HG03103 (cell line): Measurements from ENCODE around the gene SLX9.

Source experiments
- ATAC-seq: cut with Tn5 transposase; IDR thresholded peaks from one replicate; pipeline ENCODE4 v1.9.1; 2021; ENCODE audit warnings: low read depth; ENCODE audit not compliant: unreplicated experiment

Gene SLX9

DNA sequence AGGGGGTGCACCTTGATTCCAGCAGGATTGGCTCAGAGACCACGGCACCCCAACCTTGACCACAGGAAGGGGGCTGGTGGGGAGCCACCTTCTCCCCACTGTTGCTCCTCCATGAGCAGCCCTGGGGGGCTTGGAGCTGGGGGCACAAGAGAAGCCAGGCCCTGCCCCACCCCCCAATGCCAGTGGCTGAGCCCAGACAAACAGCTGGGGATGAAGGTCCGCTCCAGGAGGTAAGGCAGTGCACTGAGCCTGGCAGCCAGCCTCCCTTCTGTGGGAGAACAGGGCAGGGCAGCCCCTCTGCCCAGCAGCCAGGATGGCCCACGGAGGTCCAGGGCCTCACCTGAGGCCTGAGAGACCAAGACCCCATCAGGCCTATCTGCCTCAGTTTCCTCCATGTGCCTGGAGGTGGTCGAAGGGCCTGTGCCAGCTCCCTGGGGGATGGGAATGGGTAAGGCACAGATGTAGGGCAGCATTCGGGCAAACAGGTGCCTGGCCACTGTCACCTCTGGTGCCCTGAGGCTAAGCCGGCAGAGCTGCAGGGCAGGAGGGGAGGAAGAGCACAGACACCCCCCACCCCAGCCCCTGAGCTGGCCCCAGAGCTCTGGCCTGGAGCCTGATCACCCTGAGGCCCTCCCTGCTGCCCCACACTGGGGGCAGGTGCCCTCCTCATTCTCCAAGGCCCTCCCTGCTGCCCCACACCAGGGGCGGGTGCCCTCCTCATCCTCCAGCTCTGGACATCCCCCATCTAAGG, 26.2 kb upstream of the SLX9 start:
- no peak for ATAC-seq

DNA sequence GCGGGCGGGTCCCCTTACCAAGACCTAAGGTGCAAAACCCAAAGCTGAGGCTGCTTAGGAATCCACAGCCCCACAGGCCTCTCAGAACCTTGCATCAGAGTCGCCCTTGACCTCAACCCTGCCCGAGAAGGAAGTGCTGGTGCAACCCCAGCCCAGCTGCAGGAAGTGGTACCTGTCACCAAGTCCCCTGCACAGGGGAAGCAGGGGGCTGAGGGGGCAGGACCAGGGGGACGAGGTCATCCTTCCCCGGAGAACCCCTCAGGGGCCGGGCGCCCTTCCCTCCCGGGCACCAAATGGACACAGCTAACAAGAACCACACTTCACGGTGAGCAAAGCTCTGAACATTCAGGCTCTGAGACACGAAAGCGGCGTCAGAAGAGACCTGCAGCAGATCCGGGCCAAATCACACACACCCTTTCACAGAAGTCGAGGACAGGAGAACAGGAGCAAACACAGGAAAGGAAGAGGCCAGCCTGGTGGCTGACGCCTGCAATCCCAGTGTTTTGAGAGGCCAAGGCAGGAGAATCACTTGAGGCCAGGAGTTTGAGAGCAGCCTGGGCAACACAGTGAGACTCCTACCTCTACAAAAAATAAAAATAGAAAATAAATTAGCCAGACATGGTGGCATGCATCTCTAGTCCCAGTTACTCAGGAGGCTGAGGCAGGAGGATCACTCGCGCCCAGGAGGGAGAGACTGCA, 25.5 kb upstream of the SLX9 start:
- ATAC-seq = peak; percentile 59

DNA sequence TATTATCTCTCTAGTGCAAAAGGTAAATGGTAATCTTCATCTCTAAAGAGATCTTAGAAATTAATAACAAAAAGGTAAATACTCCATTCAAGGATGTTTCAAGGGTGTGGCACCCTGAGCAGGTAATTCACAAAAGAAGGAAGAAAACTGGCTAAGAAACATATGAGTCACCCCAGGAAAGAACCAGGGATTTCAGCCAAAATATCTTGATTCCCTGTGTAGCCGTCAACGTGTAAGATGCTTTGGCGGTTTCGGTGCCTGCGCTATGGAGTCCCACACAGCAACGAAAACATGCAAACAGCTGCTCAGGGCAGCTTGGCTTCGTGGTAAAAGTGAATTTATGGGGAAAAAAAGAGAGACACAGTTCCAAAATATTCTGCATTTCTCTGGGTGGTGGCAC, 22.9 kb upstream of the SLX9 start:
- ATAC-seq = no peak

DNA sequence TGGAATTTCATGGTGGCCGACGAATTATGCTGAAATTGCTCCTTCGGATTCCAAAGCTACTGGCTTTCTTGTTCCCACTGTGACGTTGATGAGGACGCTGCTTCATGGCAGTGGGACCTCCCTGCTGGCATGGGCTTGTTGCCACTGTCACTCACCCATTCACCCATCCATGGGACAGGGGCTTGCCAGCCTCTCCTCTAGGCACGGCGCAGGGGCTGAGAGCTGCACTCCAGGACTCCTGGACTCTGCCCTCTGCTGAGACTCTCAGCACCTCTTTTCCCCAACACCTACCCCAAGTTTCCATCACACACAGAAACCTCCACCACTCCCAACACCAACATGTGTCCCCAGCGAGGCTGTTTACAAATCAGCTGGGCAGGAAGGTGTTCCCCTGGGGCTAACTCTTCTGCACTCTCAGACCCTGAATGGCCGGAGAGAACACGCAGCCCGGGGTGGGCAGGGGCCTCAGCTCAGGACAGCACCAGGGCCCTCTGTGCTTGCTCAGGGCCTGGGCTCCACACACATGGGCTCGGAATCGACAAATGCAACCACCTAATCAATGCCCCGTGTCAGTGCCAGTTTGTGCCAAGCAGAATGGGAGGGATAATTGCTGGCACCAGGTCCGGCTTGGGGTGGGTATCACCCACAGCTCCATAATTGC, 22.3 kb upstream of the SLX9 start:
- ATAC-seq = no peak

DNA sequence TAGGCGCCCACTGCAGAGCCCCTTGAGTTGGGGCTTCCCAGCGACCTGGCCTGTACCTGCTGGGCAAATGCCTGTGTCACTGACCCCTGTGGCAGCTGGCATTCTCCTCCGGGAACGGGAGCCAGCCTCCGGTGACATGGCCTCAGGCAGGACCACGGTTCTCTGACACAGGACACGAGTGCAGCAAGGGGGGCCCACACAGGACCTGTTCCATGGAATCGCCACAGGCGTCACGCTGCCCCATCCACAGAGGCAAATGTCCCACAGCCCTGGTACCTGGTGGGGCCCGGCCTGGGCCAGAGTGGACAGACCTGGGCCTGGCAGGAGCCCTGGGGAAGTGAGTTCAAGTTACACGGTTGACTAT, 21.7 kb upstream of the SLX9 start:
- ATAC-seq = no peak

DNA sequence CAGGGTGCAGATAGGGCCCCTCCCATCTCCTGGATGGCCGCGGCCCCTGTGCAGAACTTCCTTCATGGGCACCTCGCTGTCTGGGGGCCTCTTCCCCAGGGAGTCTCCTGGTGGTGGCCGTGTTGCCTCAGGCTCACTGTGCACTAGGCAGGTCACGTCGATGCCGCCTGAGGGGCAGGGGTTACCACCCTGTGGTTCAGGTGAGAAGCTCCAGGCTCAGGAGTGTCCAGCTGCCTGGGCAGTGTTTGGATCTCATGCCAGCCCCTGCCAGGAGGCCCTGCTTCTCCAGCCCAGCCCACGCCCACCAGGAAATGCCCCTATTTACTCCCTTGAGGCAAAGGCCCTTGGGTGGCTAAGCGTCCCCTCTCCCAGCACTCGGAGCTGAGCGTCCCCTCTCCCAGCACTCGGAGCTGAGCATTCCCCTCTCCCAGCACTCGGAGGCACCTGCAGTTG, 21.2 kb upstream of the SLX9 start:
- ATAC-seq = no peak

DNA sequence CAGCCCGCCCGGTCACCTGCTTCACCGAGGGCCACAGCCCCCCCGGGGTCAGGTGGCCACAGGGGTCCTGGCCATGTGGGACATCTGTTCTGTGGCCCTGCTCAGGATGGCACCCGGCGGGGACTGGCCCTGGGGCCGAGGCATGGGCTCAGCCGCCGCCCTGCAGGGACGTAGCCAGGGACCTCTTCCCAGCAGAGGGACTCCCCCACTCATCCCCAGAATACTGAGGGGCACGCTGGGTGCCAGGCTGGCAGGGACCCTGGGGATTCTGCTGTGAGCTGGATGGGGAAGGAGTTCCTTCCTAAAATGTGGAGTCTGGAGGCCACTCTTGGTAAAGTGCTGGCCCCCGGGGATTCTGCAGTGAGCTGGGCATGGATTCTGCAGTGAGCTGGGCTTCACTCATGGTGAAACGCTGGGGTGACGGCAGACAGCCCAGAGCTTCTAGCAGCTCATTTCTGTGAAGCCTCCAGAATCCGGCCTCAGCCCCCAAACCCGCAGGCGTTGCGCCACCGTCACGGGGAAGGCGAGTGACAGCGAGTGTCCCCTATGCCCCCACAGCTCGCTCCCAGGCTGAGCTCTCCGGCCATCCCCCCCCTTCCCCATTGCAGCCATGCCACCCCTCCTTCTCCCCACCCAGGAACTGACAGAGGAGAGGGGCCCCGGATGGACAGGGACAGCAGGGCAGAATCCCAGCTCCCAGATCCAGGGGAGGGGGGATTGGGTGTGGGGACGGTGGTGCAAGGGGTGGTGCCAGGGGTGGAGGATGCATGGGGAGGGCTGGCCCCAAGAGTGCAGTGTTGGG, 20.5 kb upstream of the SLX9 start:
- ATAC-seq = no peak

DNA sequence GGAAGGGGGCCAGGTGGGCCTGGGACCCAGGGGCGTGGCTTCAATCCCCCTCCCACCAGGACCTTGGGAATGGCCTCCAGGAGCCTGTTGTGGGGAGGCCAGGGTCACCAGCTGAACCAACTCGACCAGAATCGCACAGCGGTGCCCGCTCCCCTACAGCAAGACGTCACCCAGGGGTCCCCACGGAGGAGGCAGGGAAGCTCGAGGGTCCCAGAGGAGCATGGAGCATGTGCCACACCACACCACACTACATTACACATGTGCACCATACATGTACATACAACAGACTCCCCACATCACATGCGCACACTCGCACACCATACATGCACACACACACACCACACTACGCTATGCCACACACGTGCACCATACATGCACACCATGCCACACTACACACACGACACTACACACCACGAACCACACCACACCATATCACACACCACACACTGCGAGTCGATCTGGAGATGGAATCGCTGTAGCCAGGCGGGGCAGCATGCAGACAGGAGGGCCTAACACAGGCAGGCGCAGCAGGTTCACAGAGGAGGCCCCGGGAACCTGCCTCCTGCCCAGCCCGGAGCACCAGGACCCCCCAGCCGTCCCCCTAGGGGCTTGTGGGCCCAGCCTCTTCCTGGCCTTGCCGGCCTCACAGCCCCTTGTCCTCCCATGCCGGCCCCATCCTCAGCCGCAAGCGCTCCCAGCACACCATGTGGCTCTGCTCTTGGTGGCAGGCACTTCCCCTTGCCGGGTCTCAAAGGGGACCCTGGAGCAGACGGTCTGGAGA, 19.7 kb upstream of the SLX9 start:
- peak; percentile 13 for ATAC-seq

DNA sequence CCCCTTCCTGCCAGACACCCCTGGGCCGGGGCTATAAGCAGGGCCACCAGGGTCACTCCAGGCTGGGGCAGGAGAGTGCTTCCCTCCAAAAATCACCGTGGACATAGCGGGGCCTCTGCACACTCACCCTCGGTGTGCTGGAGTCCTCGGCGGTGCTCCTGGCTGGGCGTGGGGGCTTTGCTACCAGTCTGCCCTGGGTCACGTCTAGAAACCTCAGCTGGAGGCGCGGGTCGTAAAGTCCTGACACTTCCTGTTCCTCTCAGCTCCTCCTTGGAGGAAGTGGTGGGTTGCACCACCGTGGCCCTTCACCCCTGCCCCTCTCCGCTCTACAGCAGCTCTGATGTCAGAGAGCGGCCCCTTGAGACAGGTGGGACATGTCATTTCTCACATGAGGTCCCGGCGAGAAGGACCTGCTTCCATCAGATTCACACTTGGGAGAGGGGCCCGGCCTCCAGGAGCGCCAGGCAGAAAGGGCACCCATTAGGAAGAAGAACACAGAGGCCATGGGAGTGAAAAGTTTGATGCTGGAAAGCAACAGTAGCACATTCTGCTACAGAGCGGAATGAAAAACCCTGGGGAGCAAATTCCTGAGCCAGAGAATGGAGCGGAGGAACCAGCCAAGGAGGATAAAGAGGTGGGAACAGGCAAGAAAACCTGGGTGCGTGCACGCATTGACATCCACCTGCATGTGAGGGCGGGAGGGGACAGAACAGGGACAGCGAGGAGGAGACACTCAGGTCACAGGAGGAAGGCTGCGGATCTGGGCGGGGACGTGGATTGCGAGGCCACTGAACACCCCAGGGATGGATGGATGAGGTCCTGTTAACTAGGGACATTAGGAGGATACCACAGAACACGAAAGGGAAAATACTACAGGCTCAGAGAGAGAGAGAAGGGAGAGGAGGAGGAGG, 18.9 kb upstream of the SLX9 start, which contains the start of gene ITGB2:
Gene ITGB2 (minus strand): TSS at position 206 of the 911 bp plus-strand sequence. CDS start 10,117 bp downstream, outside the sequence.
- peak; percentile 64 for ATAC-seq

DNA sequence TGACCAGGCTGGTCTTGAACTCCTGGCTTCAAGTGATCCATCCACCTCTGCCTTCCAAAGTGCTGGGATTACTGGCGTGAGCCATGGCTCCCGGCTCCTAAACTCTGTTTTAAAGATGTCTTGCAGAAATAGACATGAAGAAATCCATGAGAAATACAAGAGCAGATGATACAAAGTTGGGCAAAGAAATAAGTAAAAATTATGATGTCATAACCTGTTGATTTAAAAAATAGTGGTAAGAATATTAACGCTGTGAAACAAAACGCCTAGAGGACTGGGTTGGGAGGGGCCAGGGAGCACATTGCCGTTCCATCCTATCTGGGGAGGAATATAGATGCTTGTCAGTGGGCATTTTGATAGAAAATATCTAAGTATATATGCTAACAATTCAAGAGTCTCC, 17.9 kb upstream of the SLX9 start:
- ATAC-seq = no peak

DNA sequence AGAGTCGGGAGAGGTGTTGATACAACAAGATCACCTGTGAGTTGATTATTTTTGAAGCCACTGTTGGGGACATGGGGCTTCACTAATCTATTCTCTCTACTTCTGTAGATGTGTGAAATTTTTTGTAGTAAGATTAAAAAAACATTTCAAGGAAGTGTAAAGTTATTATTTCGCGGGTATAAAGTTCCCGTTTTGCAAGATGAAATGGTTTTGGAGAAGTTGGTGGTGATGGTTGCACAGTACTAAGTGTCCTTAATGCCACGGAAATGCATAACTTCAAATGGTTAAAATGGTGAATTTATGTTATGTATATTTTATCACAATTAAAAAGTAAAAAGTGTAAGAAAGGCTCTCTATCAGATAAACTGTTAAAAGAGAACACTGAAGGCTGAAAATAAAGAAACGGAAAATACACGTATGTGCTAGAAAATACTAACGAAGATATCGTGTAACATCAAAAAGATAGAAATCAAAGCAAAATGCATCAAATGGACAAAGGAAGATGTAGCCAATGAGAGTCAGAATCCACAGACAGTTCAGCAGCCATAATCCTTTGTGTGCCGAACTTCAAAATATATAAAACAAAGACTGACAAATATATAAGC, 16.2 kb upstream of the SLX9 start:
- ATAC-seq = no peak

DNA sequence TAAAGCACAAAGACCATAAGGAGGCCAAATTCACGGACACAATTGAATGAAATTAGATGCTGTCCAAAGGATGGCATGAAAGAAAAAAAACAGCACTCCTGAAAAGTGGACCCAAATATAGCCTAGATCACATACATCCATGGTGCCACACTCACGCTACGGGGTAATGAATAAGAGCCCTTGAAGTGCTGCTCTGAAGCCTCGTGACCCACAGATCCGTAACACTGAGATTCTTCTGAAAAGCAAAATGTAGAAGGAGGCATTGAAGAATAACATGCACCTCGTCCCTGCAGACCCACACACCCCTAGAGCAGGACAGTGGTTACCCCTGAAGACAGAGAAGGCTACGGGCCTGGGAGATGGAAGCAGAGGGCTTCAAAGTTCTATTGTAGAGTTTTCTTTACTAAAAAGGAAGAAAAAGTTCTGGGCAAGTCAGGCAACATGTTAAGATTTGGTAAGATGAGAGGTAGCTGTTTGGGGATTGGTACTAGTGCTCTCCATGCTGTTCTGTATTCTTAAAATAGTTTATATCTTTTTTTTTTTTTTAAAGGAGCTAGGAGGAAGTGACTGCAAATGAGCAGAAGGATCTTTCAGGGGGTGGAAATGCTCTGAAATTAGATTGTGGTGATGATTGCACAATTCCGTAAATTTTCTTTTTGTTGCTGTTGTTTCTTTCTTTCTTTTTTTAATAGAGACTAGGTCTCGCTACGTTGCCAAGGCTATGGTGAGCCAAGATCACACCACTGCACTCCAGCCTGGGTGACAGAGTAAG, 15.0 kb upstream of the SLX9 start:
- no peak for ATAC-seq

DNA sequence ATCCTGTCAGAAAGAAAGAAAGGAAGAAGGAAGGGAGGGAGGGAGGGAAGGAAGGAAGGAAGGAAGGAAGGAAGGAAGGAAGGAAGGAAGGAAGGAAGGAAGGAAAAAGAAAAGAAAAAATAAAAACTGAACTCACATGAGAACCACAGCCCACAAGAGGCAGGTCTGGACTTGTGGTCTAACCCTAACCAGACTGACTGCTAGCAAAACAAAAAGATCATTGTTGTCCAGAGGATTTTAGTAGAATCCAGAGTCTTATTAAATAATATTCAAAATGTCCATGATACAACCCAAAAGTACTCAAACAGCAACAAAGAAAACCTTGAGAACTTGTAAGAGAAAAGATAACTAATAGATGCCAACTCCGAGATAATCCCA, 14.5 kb upstream of the SLX9 start:
- no peak for ATAC-seq

DNA sequence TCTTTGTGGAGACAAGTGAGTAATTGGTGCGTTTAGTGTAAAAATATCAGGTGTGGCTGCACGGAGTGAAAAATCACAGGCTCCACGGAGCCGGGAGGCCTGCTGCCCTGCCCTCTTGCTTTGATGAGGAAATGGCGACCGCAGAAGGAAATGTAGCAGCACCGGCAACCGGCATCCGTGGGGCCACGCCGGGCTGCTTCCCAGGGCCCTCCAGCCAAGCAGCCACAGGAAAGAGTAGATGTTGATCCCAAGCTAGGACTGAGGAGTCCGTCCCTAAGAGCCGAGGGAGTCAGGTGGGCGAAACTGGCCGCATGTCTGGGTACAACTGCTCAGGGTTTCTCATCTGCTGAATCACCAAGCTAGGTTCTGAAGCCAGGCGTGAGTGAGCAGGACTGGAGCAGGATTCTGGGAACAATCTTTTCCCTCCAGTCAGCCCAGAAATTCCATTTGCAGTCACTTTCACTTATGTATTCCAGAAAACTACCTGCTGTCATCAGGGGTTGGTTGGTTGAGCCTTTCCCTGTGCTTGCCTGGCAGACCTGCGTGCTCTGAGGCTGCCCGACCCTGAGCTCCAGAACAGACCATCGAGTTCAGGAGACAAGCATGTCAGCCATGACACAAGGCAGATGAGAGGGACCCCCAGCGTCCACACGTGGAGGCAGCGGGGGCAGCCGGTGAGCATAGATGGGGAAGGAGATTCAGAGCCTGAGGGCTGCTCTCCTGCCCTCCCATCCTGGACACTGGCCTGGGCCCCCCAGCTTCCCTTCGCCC, 13.3 kb upstream of the SLX9 start:
- ATAC-seq = no peak

DNA sequence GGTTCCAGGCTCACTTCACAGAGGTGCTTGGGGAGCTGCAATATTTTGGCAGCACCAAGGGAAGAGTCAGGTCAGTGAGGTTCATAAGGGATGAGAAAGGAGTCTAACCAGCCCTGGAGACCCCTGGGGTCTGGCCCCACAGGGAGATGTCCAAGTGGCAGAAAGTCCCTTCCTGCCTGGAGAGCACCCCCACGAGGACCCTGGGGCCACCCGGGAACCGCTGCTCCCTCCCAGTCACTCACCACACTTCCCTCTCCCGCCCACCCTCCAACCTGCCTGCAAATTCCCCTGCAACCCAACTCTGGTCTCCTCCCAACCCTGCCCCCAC, 12.6 kb upstream of the SLX9 start:
- ATAC-seq = no peak

DNA sequence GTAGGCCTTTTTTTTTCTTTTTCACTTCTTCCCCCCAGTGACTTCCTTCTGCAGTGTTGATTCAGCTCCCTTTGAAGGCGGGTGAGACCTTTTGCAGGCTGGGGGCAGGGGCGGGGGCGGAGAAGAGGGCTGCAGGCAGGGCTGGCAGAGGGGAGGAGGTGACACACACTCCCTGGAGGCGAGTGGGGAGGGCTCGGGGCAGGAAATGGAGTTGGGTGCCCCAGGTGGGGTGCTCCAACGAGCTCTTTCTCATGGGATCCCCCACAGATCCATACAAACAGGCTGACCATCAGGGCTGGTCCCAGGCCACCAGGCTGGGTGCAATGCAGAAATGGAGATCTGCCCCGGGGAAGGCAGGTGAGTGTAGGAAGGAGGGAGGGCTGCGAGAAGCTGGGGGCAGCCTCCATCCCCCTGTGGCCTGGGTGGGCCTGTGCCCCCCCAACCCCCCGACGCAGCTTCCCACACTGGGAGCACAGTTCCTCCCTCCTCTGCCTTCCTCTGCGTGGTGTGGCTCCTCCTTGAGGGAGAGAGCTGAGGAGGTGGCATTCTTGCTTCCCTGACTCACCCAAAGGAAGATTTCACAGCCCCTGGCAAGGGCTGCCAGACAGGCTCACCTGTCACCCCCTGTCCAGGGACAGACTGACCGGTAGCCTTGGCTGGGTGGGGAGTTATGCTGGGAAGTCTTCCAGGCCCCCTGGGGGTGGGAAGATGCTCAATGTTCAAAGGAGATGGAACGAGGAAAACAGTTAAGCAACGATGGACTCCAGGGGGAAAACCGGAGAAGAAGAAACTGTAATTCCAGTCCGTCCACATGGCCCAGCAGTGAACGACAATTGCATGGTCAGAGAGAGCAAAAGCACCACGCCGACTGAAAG, 12.0 kb upstream of the SLX9 start:
- ATAC-seq = peak; percentile 34
